IPS-18a (cell line): ENCODE data around the gene FAM193A.
"Not testable (repeated sequence)": the region's sequence is repeated elsewhere in the genome, so short reads cannot be mapped to it uniquely, and the experiment has no call there.

ENCODE experiments used
- H3K27ac ChIP-seq: one replicate; pipeline ENCODE4 v1.5.1; 2013; ENCODE audit warnings: low read length
- H3K27me3 ChIP-seq: one replicate; pipeline ENCODE4 v1.6.1; 2013; ENCODE audit warnings: mild to moderate bottlenecking, low read length; ENCODE audit not compliant: control insufficient read depth, insufficient read depth
- H3K36me3 ChIP-seq: one replicate; pipeline ENCODE4 v1.6.1; 2013; ENCODE audit warnings: low read depth, low read length; ENCODE audit not compliant: control insufficient read depth
- H3K4me1 ChIP-seq: one replicate; pipeline ENCODE4 v1.6.1; 2013; ENCODE audit warnings: low read depth, low read length; ENCODE audit not compliant: control insufficient read depth
- H3K4me3 ChIP-seq: one replicate; pipeline ENCODE4 v1.5.1; 2013; ENCODE audit warnings: low read length
- H3K9ac ChIP-seq: one replicate; pipeline ENCODE4 v1.6.1; 2013; ENCODE audit warnings: mild to moderate bottlenecking, low read length, moderate library complexity
- H3K9me3 ChIP-seq: one replicate; pipeline ENCODE4 v1.6.1; 2013; ENCODE audit warnings: low read depth, low read length; ENCODE audit not compliant: control insufficient read depth

FAM193A gene

GRCh38 chr4:2501034-2501594, 35.3 kb upstream of the FAM193A start:
- H3K4me1 ChIP-seq = no peaks in the 10 kb centered on the region
- no peak overlapping the region for H3K9ac ChIP-seq
- H3K4me3 ChIP-seq = no peak overlapping the region
- H3K27me3 ChIP-seq = no peaks in the 10 kb centered on the region
- peaks cover 69% of the 10 kb centered on the region for H3K36me3 ChIP-seq
- H3K9me3 ChIP-seq = no peaks in the 10 kb centered on the region
- H3K27ac ChIP-seq = no peak overlapping the region

GRCh38 chr4:2503809-2504208, 32.6 kb upstream of the FAM193A start:
- H3K27me3 ChIP-seq = no peaks in the 10 kb centered on the region
- no peak overlapping the region for H3K27ac ChIP-seq
- H3K4me1 ChIP-seq = no peaks in the 10 kb centered on the region
- H3K9me3 ChIP-seq = no peaks in the 10 kb centered on the region
- peaks cover 56% of the 10 kb centered on the region for H3K36me3 ChIP-seq
- H3K4me3 ChIP-seq = no peak overlapping the region
- H3K9ac ChIP-seq = no peak overlapping the region

- H3K4me1 ChIP-seq = no peaks in the 10 kb centered on the region
- no peaks in the 10 kb centered on the region for H3K27me3 ChIP-seq
- H3K4me3 ChIP-seq = no peak overlapping the region
- no peaks in the 10 kb centered on the region for H3K9me3 ChIP-seq
- no peak overlapping the region for H3K27ac ChIP-seq
- H3K9ac ChIP-seq = no peak overlapping the region
- peaks cover 53% of the 10 kb centered on the region for H3K36me3 ChIP-seq
These were observed 29.2 kb upstream of the FAM193A start for GRCh38 chr4:2507259-2507658.

- Histone ChIP-seq H3K27me3 (no peaks in the 10 kb centered on the region), H3K9ac (no peak overlapping the region), H3K4me3 (no peak overlapping the region), H3K4me1 (no peaks in the 10 kb centered on the region), H3K36me3 (peaks cover 59% of the 10 kb centered on the region), H3K27ac (no peak overlapping the region), H3K9me3 (no peaks in the 10 kb centered on the region)
These were observed 28.6 kb upstream of the FAM193A start for GRCh38 chr4:2507855-2508254.

- no peak overlapping the region for H3K9ac ChIP-seq
- no peak overlapping the region for H3K27ac ChIP-seq
These were observed 25.8 kb upstream of the FAM193A start for GRCh38 chr4:2510351-2511259.

GRCh38 chr4:2511645-2512131, 24.8 kb upstream of the FAM193A start:
- no peaks in the 10 kb centered on the region for H3K27me3 ChIP-seq
- H3K4me3 ChIP-seq = no peak overlapping the region
- H3K27ac ChIP-seq = no peak overlapping the region
- no peaks in the 10 kb centered on the region for H3K4me1 ChIP-seq
- H3K9me3 ChIP-seq = no peaks in the 10 kb centered on the region
- no peak overlapping the region for H3K9ac ChIP-seq
- H3K36me3 ChIP-seq = peaks cover 76% of the 10 kb centered on the region

More at GRCh38 chr4:2510351-2511259, 25.8 kb upstream of the FAM193A start:
- Histone ChIP-seq H3K9me3 (no peaks in the 10 kb centered on the region), H3K4me1 (no peaks in the 10 kb centered on the region), H3K27me3 (no peaks in the 10 kb centered on the region), H3K36me3 (peaks cover 77% of the 10 kb centered on the region), H3K4me3 (no peak overlapping the region)

- Histone ChIP-seq H3K4me3 (no peak overlapping the region), H3K27ac (no peak overlapping the region), H3K36me3 (peaks cover 72% of the 10 kb centered on the region), H3K4me1 (no peaks in the 10 kb centered on the region), H3K27me3 (no peaks in the 10 kb centered on the region), H3K9ac (no peak overlapping the region), H3K9me3 (no peaks in the 10 kb centered on the region)
These were observed 23.9 kb upstream of the FAM193A start for GRCh38 chr4:2512396-2513135.

GRCh38 chr4:2514193-2514592, 22.3 kb upstream of the FAM193A start:
- H3K27ac ChIP-seq, H3K27me3 ChIP-seq, H3K4me1 ChIP-seq, H3K9ac ChIP-seq, H3K4me3 ChIP-seq, H3K9me3 ChIP-seq: not testable (repeated sequence)
- H3K36me3 ChIP-seq = peaks cover 64% of the 10 kb centered on the region

- H3K9me3 ChIP-seq, H3K9ac ChIP-seq, H3K4me1 ChIP-seq, H3K4me3 ChIP-seq, H3K27me3 ChIP-seq, H3K27ac ChIP-seq: not testable (repeated sequence)
- H3K36me3 ChIP-seq = peaks cover 57% of the 10 kb centered on the region
These were observed 21.5 kb upstream of the FAM193A start for GRCh38 chr4:2514944-2515343.

- no peak overlapping the region for H3K9ac ChIP-seq
- H3K27ac ChIP-seq = no peak overlapping the region
- no peak overlapping the region for H3K4me3 ChIP-seq
- peaks cover 46% of the 10 kb centered on the region for H3K36me3 ChIP-seq
- no peaks in the 10 kb centered on the region for H3K27me3 ChIP-seq
- H3K4me1 ChIP-seq = no peaks in the 10 kb centered on the region
- H3K9me3 ChIP-seq = no peaks in the 10 kb centered on the region
These were observed 20.5 kb upstream of the FAM193A start for GRCh38 chr4:2515830-2516550.

- Histone ChIP-seq H3K9me3 (no peaks in the 10 kb centered on the region), H3K27me3 (no peaks in the 10 kb centered on the region), H3K4me3 (no peak overlapping the region), H3K27ac (no peak overlapping the region), H3K9ac (no peak overlapping the region), H3K36me3 (peaks cover 44% of the 10 kb centered on the region), H3K4me1 (no peaks in the 10 kb centered on the region)
These were observed 19.8 kb upstream of the FAM193A start for GRCh38 chr4:2516635-2517034.
